Superior temporal gyrus (tissue), 1 donor: Measurements from ENCODE around the gene PLSCR3.

Source experiments
- DNase-seq: peaks from one replicate; pipeline ENCODE4 v3.0.0-alpha.2; 2016; ENCODE audit errors: extremely low spot score

Gene PLSCR3

GRCh38 chr17:7394452-7395191 lies at the start of gene PLSCR3:
TSS of gene PLSCR3 (minus strand) at chr17:7394525. CDS start at chr17:7394110, 415 bp downstream.
- peak; percentile 73 for DNase-seq

- DNase-seq: no peak
Observed at GRCh38 chr17:7443499-7444485, 49.5 kb upstream of the PLSCR3 start.

DNA sequence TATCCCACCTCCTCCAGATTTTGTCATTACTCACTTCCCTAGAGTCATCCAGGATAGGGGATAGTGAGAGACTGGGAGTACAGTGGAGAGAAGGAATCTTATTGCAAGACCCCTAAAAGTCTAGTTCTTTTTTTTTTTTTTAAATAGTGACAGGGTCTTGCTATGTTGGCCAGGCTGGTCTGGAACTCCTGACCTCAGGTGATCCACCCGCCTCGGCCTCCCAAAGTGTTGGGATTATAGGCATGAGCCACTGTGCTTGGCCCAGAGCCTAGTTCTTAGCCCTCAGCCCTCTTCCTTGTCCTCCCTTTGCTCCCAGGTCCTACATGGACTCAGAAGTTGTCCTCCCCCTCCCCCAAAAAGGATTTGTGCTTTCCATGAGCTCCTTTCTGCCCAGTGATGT lies 47.8 kb upstream of the PLSCR3 start:
- no peak for DNase-seq

GRCh38 chr17:7441266-7441665 lies 46.9 kb upstream of the PLSCR3 start:
- DNase-seq: no peak

GRCh38 chr17:7440834-7441195 lies 46.5 kb upstream of the PLSCR3 start:
- DNase-seq: no peak

GRCh38 chr17:7440113-7440833 lies 45.9 kb upstream of the PLSCR3 start:
- no peak for DNase-seq

DNA sequence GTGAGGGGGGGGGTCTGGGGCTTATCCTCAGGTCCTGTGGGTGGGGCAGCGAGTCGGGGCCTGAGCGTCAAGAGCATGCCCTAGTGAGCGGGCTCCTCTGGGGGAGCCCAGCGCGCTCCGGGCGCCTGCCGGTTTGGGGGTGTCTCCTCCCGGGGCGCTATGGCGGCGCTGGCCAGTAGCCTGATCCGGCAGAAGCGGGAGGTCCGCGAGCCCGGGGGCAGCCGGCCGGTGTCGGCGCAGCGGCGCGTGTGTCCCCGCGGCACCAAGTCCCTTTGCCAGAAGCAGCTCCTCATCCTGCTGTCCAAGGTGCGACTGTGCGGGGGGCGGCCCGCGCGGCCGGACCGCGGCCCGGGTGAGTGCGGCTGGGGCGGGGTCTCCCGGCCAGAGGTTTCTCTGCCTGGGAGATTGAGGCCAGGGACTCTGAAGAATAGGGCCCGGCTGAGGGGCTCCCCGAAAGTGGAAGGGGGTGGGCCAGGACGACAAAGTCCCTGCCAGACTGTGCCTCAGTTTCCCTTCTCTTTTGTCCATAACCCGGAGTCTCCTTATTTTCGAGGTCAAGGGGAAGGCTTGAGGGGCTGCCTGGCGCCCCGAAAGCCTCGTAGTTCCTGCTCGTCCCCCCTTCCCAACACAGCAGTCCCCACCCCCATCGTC lies 45.3 kb upstream of the PLSCR3 start, which contains the start of gene FGF11:
Gene FGF11 (plus strand): TSS at position 51 of the 651 bp plus-strand sequence. CDS start 109 bp downstream, at position 160.
- no peak for DNase-seq

DNA sequence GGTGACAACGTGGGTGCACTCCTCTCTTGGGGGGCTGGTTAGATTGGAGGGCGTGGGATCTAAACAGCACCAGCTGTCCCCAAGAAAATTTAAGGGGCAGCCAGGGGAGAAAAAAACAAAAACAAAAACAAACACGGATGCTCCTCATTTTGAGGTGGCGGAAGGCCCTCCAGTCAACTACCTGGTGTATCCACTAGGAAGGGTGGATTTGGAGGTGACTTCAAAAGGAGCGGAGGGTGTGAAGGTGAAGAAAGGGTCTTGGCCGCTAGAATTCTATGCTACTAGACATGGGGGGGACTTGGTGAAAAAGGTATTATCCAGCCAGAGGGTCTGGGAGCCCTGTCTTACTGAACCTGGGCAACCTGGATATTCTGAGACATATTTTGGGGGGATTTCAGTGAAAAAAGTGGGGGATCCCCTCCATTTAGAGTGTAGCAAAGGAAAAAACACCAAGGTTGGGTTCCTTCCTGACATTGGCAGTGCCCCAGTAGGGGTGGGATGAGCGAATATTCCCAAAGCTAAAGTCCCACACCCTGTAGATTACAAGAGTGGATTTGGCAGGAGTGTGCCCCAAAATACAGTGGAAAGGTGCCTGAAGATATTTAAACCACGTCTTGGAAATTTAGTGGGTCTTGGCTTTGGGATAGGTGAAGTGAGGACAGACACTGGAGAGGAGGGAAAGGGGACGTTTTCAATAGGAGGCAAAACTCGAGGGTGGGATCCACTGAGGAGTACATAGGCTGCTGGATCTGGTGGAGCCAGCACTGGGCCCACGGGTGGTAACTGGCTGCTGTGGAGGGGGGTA lies 44.5 kb upstream of the PLSCR3 start:
- no peak for DNase-seq

DNA sequence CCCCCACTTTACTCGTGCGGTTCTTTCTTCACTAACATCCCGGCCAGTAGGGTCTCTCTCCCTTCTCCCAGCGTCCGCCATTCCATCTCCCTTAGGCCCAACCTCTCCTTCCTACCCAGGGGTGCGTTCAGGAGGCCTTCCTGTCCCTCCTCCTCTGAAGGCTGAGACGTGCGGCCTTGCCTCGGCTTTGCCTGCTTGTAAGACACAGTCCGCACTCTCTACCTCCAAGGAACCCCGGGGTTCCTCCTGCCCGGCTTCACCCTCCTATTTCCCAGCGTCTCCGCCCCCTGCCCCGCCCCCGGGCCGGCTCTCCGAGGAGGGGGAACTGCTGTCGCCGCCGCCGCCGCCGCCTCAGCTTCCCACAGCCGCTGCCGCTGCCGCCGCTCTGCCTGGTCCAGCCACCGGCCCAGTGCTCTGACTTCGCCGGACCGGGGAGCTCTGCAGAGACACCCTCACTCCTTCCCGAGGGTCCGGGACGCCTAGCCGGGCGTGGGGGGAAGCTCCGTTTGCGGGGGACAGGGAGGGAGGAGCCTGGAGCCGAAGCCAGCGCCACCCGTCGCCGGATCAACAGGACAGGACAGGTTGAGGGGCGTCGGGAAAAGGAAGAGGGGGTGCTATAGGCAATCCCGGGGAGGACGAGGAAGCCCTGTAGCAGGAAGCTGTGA lies 43.8 kb upstream of the PLSCR3 start:
- DNase-seq: no peak

- no peak for DNase-seq
Observed at GRCh38 chr17:7437369-7437863, 43.1 kb upstream of the PLSCR3 start.

DNA sequence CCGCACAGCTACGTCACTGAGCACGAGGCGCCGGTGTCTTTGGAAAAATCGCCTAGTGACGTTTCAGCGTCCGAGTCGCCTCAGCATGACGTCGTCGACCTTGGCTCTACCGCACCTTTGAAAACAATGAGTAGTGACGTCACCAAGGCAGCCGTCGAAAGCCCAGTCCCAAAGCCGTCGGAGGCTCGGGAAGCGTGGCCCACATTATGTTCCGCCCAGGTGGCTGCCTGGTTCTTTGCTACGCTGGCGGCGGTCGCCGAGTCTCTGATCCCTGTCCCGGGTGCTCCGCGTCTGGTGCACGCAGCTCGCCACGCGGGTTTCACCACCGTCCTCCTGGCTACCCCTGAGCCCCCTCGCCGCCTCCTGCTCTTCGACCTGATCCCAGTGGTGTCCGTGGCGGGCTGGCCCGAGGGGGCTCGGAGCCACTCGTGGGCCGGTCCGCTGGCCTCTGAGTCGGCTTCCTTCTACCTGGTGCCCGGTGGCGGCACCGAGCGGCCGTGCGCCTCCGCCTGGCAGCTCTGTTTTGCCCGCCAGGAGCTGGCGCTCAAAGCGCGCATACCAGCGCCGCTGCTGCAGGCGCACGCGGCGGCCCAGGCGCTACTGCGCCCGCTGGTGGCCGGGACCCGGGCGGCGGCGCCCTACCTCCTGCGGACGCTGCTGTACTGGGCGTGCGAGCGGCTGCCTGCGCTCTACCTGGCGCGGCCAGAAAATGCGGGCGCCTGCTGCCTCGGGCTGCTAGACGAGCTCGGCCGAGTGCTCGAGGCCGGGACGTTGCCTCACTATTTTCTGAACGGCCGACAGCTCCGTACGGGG lies 42.4 kb upstream of the PLSCR3 start:
- DNase-seq: peak; percentile 75

- no peak for DNase-seq
Observed at GRCh38 chr17:7435676-7436555, 41.6 kb upstream of the PLSCR3 start.

DNA sequence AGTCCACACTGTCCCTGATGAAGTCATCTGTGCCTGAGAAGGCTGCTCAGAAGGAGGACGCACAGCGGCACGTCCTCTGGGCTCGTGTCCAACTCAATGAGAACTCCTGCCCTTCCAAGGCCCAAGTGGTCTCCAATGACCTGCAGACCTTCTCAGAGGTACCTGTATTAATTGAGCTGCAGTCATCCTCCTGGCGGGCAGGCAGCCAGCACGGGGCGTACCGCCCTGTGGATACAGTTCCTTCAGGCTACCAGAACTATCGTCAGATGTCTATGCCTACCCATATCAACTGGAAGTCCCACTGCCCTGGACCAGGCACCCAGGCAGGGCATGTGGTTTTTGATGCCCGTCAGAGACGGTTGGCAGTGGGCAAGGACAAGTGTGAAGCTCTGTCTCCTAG lies 38.0 kb upstream of the PLSCR3 start:
- DNase-seq: no peak

DNA sequence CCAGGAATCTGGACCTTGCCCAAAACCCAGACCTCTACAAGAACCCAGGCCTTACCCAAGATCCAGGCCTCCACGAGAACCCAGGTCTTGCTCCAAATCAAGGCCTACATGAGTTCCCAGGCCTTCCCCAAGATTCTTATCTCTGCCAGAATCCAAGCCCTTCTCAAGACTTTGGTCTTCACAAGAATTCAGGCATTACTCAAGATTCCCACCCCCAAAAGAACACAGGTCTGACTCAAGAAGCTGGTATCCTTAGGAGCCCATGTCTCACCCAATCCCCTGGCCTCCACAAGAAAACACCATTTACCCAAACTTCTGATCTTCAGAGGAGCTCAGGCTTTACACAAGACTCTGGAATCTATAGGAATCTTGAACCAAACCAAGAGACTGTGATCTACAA lies 36.9 kb upstream of the PLSCR3 start:
- no peak for DNase-seq

DNA sequence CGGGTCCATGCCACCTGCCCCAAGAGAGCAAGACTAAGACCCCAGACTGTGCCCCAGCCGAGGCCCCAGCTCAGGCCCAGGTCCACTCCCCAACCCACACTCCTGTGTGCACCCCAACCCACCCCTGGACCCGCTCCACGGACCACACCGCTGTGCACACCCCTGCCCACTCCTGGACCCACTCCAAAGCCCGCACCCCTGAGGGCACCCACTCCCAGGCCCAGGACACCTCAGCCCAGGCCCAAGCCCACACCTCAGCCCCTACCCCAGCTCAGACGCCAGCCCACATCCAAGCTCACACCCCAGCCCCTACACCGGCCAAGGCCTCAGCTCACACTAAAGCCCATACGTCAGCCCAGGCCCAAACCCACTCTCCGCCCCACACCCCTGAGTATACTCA lies 35.4 kb upstream of the PLSCR3 start:
- no peak for DNase-seq

DNA sequence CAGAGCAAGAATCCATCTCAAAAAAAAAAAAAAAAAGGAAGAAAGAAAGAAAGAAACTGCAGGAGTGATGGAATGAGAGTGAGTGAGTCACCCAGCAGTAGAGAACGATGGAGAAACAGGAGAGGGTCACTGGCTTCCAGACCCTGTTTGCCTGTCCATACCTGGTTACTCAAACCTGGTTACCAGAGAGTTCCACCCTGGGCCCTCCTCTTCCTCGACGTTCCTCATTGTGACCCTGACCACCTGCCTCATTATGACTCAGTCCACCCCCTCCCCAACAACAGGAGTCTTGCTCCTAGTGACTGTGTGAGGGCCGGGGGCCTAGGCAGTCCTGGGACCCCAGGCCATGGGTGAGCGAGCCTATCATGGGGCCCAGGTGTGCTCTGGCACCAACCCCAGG lies 34.2 kb upstream of the PLSCR3 start, which contains the start of gene SPEM3:
Gene SPEM3 (plus strand): TSS at position 301 of the 400 bp plus-strand sequence. CDS start 46 bp downstream, at position 347.
- DNase-seq: no peak

- no peak for DNase-seq
Observed at GRCh38 chr17:7427549-7427948, 33.2 kb upstream of the PLSCR3 start.
